Measurements from ENCODE around the gene ADSL. TPM values are rescaled to one million over a fixed set of nuclear protein-coding genes. Genes with fewer than 3 reads are reported as not detected.

Gene ADSL
- total RNA-seq, 1 donor from 2014 or later = 34.9 TPM

GRCh38 chr22:40326905-40327735, 19.2 kb upstream of the ADSL start:
- no peak for DNase-seq (ENCODE audit: low spot score)

DNA sequence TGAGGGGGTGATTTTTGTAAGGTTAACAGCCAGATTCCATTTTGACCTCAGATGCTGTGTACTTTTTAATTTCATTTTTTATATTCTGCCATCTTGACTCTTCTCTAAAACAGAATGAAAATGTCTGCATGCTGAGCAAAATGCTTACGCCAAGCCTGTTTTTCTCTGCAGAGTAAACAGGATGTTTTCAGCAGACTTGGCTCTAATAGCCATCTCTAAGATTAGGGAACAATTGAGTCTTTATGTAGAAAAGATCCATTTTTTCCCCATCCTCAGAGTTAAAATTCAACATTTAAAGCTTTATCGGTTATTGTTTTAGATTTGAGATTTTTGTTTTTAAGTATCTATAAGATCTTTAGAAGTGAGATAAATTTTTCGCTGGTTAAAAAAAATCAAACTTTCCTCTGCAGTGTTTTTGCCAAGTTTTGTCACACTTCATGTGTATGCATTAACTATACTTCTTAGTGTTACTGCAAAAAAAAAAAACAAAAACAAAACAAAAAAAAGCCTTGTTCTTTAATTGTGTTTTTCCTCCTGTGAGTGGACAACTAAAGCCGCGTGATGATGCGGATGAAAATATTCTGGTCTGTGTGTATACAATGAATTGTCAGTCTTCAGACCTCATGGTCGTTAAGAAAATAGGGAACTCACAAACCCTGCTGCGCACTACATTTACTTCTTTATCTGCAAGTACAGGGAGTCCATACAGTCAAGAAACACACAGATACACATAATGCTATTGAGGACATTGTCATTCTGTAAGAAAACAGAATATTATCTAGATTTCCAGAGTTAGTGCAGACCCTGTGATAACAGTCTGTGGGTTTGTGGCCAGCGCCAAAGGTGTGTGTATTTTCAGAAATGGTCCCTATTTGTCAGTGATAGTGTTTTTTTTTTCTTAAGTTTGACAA, 17.5 kb upstream of the ADSL start:
- DNase-seq (ENCODE audit: low spot score) = no peak

GRCh38 chr22:40329466-40329865, 16.8 kb upstream of the ADSL start:
- no peak for DNase-seq (ENCODE audit: low spot score)

GRCh38 chr22:40330086-40330485, 16.2 kb upstream of the ADSL start:
- DNase-seq (ENCODE audit: low spot score) = no peak

GRCh38 chr22:40330615-40331014, 15.7 kb upstream of the ADSL start:
- DNase-seq (ENCODE audit: low spot score) = no peak

DNA sequence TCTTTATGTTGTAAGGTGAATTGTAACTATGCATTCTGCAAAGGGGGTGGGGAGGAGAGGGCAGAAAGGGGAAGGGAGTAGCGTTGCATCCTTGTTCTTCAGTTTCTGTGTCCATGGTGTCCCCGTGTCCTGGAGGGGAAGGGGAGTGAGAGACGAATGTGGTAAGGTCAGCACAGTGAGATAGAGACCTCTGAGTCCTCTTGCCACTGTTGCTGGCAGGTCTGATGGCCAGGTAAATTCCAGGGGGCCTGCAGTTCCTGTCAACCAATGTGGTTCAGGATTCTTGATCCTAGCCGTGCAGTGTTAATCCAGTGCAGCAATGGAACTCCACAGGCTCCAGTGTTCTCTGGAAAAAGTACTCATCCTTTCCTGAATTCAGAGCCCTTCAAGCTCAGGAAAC, 14.6 kb upstream of the ADSL start:
- no peak for DNase-seq (ENCODE audit: low spot score)

DNA sequence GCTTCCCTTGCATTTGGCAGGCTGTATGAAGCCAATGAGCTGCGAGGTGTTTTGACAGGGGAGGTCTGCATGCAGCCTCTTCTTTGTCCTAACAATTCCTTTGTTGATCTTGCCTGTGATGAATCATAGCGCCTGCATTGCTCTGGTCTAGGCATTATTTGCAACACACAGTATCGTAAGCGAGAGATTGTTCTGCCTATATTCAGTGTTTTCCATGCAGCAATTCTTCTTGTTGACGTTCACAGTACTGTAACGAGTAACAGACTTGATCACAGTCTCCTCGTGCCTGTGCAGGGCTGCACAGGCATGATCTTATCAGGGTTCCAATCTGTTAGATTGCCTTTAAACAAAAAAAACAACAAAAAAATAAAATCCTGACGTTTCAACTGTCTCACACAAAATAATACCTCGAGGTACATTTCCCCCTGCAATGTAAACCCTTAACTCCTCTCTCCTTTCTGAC, 13.9 kb upstream of the ADSL start:
- no peak for DNase-seq (ENCODE audit: low spot score)

- no peak for DNase-seq (ENCODE audit: low spot score)
Observed at GRCh38 chr22:40334060-40334459, 12.2 kb upstream of the ADSL start.

DNA sequence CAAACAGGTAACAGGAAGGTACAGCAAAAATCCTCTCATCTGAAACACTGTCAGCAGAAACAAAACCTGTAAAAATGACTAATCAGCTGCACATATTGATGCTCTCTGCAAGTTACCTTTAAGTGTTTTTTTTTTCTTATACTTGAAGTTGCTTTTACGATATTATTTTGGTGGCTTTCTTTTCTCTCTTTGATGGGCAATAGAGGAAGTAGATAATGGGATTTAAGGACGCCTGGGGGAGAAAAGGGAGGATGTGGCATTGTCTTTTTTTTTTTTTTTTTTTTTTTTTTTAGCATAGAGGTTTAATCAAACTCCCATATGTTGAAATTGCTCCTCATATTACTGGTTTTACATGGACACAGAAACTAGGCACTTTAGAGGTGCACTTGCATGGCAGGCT, 11.4 kb upstream of the ADSL start:
- DNase-seq (ENCODE audit: low spot score) = no peak

- no peak for DNase-seq (ENCODE audit: low spot score)
Observed at GRCh38 chr22:40335358-40335757, 10.9 kb upstream of the ADSL start.

GRCh38 chr22:40340044-40340443, 6.3 kb upstream of the ADSL start:
- DNase-seq (ENCODE audit: low spot score) = no peak

- DNase-seq (ENCODE audit: low spot score) = no peak
Observed at GRCh38 chr22:40341604-40342003, 4.7 kb upstream of the ADSL start.

DNA sequence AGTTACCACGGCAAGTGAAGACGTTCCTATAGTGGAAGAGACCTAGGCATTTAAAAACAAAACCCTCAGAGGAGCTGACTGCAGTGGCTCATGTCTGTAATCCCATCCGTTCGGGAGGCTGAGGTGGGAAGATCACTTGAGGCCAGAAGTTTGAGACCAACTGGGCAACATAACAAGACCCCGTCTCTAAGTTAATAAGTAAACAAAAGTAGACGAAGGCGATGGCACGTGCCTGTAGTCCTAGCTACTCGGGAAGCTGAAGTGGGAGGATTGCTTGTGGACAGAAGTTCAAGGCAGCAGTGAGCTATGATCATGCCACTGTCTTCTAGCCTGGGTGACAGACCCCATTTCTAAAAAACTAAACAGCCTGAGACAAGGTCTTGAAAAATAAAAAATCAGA, 3.8 kb upstream of the ADSL start:
- no peak for DNase-seq (ENCODE audit: low spot score)

DNA sequence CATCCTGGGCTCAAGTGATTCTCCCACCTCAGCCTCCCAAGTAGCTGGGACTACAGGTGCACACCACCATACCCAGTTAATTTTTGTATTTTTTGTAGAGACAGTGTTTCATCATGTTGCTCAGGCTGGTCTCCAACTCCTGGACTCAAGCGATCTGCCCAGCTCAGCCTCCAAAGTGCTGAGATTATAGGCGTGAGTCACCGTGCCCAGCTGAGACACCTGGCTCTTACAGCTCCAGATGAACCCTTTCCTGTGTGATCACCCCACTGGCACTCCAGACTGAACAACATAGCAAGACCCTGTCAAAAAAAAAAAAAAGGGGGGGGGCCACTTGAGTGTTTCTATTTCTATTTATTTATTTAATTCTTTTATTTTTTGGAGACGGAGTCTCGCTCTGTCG, 1.0 kb upstream of the ADSL start:
- DNase-seq (ENCODE audit: low spot score) = no peak

DNA sequence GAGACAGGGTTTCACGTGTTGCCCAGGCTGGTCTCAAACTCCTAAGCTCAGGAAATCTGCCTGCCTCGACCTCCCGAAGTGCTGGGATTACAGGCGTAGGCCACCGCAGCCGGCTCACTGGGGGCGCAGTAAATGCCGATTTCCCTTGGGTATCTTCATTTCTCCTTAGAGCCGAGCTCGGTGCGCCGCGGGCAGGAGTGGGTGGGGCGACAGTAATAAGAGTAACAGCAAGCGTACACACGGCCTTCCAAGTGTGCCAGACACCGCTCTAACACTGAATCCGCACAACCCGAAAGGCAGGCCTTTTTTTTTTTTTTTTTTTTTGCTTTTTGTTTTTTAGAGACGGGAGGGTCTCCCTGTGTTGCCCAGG, 500 bp upstream of the ADSL start:
- DNase-seq (ENCODE audit: low spot score) = no peak

DNA sequence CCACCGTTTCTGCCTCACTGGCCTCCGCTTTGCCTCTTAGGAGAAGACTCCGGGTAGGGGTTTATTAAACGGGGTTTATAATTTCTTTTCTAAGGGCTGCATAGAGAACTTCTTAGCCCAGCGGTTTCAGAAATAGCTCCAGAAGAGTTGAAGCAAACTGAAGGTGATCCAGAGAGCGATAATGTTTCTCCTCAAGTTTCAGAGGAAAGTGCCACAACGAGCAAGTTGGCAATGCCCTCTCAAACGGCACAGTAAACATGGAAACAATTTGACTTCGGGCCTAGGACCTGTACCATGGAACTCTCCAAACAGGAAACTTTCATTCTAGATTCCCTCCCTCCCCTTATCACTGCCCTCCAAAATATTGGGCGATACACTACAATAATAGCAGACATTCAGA, 1.0 kb downstream of the ADSL start:
- DNase-seq (ENCODE audit: low spot score) = no peak

- peak; percentile 55 for DNase-seq (ENCODE audit: low spot score)
Observed at GRCh38 chr22:40348025-40348658, 1.8 kb downstream of the ADSL start.

DNA sequence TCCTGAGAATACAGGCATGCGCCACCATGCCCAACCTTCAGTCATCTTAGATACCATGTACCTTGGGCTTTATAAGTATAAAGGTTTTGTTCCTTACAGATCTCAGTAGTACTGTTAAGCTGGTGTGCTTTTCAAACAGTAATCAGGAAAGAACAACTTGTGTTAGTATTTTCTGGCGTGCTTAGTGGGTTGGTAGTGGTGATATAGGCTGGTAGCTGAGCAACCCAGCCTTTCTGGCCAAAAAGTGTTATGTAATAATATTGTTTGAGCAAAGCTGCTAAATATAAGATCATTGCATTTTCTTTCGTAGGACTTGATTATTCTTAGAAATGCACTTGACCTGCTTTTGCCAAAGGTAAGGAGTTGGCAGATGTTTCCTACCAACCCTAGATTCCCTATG, 6.5 kb downstream of the ADSL start:
- DNase-seq (ENCODE audit: low spot score) = no peak

DNA sequence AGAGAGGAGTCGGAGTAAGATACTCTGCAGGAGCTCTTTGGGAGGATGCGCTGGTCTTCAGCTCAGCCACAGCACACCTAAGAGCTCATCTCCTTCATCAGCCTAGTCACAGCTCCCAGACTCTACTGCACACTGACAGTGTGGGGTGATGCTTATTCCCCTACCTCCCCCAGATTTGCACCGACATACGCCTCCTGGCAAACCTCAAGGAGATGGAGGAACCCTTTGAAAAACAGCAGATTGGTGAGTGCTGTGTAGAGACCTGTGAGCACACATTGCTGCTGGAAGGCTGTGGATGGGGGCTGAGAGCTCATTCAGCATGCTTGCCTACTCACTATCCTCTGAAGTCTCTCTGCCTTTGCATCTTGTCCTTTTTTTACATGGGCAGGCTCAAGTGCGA, 14.8 kb downstream of the ADSL start:
- DNase-seq (ENCODE audit: low spot score) = no peak

DNA sequence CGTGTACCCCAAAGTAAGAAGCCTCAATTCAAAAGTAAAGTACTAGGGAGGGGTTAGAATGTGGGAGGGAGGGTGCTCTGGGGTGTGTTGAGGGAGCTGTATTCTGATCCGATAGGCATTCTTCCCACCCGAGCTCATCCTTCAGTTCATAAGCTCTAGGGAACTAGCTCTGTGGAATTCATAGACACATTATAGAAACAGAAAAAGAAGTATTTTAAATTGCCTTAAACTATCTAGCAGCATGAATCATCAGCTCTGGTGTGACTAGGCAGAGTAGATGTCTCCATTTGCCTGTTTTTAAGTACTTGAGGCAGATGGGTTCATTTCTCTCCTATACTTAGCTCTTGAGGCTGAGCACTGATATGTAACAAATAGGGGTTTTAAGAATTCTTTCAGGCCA, 16.8 kb downstream of the ADSL start:
- DNase-seq (ENCODE audit: low spot score) = no peak

DNA sequence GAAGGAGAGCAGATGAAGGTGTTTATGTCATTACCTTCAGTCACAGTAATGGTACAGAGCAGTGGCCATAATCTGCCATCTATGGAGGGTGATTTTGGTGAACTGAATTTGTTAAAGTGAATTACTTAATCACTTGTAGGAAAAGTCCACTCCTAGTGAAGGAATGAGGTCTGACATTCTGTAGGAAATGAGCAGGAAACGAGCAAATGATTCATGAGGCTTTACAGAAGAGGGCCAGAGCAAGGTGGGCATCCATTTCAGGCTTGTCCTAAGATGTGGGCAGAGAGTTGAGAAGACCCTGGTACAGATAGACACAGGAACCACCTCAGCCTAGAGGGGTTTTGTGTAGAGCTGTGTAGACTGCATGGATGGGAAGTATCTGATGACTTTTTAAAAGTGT, 18.1 kb downstream of the ADSL start:
- DNase-seq (ENCODE audit: low spot score) = no peak

DNA sequence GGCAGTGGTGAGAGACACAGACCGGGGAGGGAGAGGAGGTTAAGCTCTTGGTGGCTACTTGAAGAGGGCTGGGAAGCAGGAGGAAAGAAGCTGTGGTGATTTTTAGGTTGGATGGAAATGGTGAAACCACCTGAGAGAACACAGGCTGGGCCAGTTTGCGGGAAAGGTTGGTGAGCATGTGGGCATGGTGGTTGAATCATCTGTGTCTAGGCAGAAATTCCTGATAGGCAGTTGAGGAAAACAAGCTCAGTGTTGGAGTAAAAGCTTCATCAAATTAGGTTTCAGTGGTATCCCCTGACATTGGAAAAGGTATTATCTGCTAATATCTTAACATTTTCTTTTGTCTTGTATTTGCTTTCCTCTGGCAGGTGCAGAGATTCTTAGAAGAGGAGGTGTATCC, 19.8 kb downstream of the ADSL start:
- no peak for DNase-seq (ENCODE audit: low spot score)

- DNase-seq (ENCODE audit: low spot score) = peak; percentile 80
Observed at GRCh38 chr22:40367342-40367741, 21.0 kb downstream of the ADSL start.
